DOHH2 (cell line): Measurements from ENCODE around the gene CCNF.

Source experiments
- H3F3A ChIP-seq: fragments of 200-600 bp; sonication (generic), shearing (Covaris generic); 2 replicates; pipeline ENCODE4 v1.6.0; 2016; ENCODE audit warnings: antibody characterized with exemption, mild to moderate bottlenecking; ENCODE audit not compliant: control insufficient read depth, insufficient read depth
- H3K27ac ChIP-seq: fragments of 200-600 bp; sonication (generic); 2 replicates; pipeline ENCODE4 v1.5.1; 2014; ENCODE audit warnings: low read depth, mild to moderate bottlenecking, low read length, moderate library complexity
- H3K27me3 ChIP-seq: fragments of 200-600 bp; sonication (generic); 2 replicates; pipeline ENCODE4 v1.6.1; 2014; ENCODE audit warnings: mild to moderate bottlenecking, low read length, mixed read lengths; ENCODE audit not compliant: control insufficient read depth
- H3K36me3 ChIP-seq: fragments of 200-600 bp; sonication (generic); 2 replicates; pipeline ENCODE4 v1.6.1; 2014; ENCODE audit warnings: mild to moderate bottlenecking, low read length, moderate library complexity, mixed read lengths; ENCODE audit not compliant: control insufficient read depth
- H3K4me1 ChIP-seq: fragments of 200-600 bp; sonication (generic); 2 replicates; pipeline ENCODE4 v1.6.1; 2014; ENCODE audit warnings: mild to moderate bottlenecking, low read length, mixed read lengths; ENCODE audit not compliant: control insufficient read depth
- H3K4me2 ChIP-seq: fragments of 200-600 bp; sonication (generic); 2 replicates; pipeline ENCODE4 v1.6.0; 2014; ENCODE audit warnings: mild to moderate bottlenecking, low read length, moderate library complexity
- H3K4me3 ChIP-seq: fragments of 200-600 bp; sonication (generic); 2 replicates; pipeline ENCODE4 v1.5.1; 2014; ENCODE audit warnings: mild to moderate bottlenecking, low read length, mixed read lengths
- H3K79me2 ChIP-seq: fragments of 200-600 bp; sonication (generic); 2 replicates; pipeline ENCODE4 v1.6.1; 2014; ENCODE audit warnings: mild to moderate bottlenecking, low read length, mixed read lengths; ENCODE audit not compliant: control insufficient read depth
- H3K9me2 ChIP-seq: fragments of 200-600 bp; sonication (generic); replicated peaks from 2 replicates; pipeline ENCODE4 v1.6.1; 2014; ENCODE audit warnings: mild to moderate bottlenecking, low read length, mixed read lengths; ENCODE audit not compliant: control insufficient read depth
- H3K9me3 ChIP-seq: fragments of 200-600 bp; sonication (generic); 2 replicates; pipeline ENCODE4 v1.6.1; 2014; ENCODE audit warnings: antibody characterized with exemption, low read length, mixed read lengths; ENCODE audit not compliant: control insufficient read depth, insufficient read depth
- H4K20me1 ChIP-seq: fragments of 200-600 bp; sonication (generic); 2 replicates; pipeline ENCODE4 v1.6.0; 2014; ENCODE audit warnings: low read depth, mild to moderate bottlenecking, antibody characterized with exemption, low read length, moderate library complexity; ENCODE audit not compliant: control insufficient read depth, insufficient read depth
- EZH2phosphoT487 ChIP-seq: fragments of 200-600 bp; sonication (generic); IDR thresholded peaks from 2 replicates; pipeline ENCODE4 v1.6.1; 2017; ENCODE audit warnings: borderline replicate concordance, mild to moderate bottlenecking, antibody characterized with exemption, low read length, moderate library complexity, mixed read lengths
- TF ChIP-seq, protein P1 (sequence below): fragments of 200-600 bp; sonication (generic); IDR thresholded peaks from one replicate; pipeline ENCODE4 v1.5.1; 2014; ENCODE audit warnings: antibody characterized with exemption, mild to moderate bottlenecking, low read depth, low read length; ENCODE audit not compliant: poor library complexity, severe bottlenecking

The CCNF gene

DNA sequence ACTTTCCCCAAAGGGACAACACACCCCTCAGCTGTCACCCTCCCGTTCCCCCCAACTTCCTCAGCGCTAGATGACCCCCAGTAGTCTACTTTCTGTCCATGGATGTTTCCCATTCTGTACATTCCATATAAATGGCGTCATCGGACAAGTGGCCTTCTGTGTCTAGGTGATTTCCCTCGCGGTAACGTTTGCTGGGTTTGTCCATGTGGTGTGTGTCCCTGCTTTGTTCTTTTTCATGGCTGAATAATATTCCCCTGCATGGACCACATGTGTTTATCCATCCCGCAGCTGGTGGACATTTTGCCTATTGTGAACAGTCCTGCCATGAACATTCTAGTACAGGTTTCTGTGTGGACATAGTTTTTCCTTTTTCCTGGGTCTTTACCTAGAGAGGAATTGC is 23.4 kb downstream of the CCNF start:
- Histone ChIP-seq H3K4me3 (no peak overlapping the region), H3K79me2 (peaks cover 7% of the 10 kb centered on the region; the same call in 1 of the 2 replicates), H3K4me2 (no peak overlapping the region), H3K9me3 (no peaks in the 10 kb centered on the region), H3K27ac (no peak overlapping the region), H4K20me1 (no peaks in the 10 kb centered on the region), H3K36me3 (peaks cover 95% of the 10 kb centered on the region), H3F3A (peaks cover 8% of the 10 kb centered on the region), H3K4me1 (no peaks in the 10 kb centered on the region; the same call in 1 of the 2 replicates), H3K9me2 (no peaks in the 10 kb centered on the region), H3K27me3 (no peaks in the 10 kb centered on the region)
- TF ChIP-seq, protein P1, sequence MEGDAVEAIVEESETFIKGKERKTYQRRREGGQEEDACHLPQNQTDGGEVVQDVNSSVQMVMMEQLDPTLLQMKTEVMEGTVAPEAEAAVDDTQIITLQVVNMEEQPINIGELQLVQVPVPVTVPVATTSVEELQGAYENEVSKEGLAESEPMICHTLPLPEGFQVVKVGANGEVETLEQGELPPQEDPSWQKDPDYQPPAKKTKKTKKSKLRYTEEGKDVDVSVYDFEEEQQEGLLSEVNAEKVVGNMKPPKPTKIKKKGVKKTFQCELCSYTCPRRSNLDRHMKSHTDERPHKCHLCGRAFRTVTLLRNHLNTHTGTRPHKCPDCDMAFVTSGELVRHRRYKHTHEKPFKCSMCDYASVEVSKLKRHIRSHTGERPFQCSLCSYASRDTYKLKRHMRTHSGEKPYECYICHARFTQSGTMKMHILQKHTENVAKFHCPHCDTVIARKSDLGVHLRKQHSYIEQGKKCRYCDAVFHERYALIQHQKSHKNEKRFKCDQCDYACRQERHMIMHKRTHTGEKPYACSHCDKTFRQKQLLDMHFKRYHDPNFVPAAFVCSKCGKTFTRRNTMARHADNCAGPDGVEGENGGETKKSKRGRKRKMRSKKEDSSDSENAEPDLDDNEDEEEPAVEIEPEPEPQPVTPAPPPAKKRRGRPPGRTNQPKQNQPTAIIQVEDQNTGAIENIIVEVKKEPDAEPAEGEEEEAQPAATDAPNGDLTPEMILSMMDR = no peak
- TF ChIP-seq EZH2phosphoT487 = no peak

DNA sequence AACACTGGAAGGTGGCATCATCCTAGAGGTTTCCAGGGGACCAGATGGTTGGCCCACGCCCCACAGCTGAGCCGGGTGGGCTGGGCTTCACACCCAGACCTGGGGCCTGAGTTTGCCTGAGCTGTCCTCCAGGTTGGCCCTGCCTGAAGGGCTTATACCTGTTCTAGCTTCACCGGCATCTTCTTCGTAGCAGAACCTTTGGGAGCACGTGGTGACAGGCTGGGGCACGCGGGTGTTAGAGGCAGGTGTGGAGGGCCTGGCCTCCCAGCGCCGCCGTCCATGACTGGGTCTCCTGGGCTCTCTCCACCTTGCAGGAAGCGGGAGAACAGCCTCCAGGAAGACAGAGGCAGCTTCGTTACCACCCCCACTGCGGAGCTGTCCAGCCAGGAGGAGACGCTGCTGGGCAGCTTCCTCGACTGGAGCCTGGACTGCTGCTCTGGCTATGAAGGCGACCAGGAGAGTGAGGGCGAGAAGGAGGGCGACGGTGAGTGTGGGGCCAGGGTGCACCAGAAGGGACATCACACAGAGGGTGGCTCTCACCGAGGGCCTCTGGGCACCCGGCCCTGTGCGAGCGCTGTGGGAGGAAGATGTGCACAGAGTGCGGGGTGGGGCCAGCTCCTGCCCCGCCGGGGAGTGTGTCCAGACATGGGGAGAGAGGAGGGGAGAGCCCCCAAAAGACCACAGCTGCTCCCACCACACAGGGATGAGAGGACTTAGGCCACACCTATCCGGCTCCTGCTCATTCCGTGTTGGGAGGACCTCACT is 26.0 kb downstream of the CCNF start:
- H3K4me3 ChIP-seq = no peak overlapping the region
- no peak for TF ChIP-seq EZH2phosphoT487
- TF ChIP-seq, protein P1 = no peak
- no peaks in the 10 kb centered on the region for H3K9me2 ChIP-seq
- no peak overlapping the region for H3K4me2 ChIP-seq
- peaks cover 20% of the 10 kb centered on the region for H3K4me1 ChIP-seq
- peaks cover 82% of the 10 kb centered on the region for H3K36me3 ChIP-seq
- H3K9me3 ChIP-seq = no peaks in the 10 kb centered on the region
- H4K20me1 ChIP-seq = no peaks in the 10 kb centered on the region
- H3F3A ChIP-seq = peaks cover 13% of the 10 kb centered on the region
- no peak overlapping the region for H3K27ac ChIP-seq
- H3K27me3 ChIP-seq = no peaks in the 10 kb centered on the region
- peaks cover 4% of the 10 kb centered on the region for H3K79me2 ChIP-seq

- no peaks in the 10 kb centered on the region for H3K27me3 ChIP-seq
- H3F3A ChIP-seq = peaks cover 13% of the 10 kb centered on the region
- no peaks in the 10 kb centered on the region for H4K20me1 ChIP-seq
- H3K27ac ChIP-seq = no peak overlapping the region
- peaks cover 33% of the 10 kb centered on the region for H3K4me1 ChIP-seq
- H3K4me2 ChIP-seq = no peak overlapping the region
- H3K9me2 ChIP-seq = no peaks in the 10 kb centered on the region
- peaks cover 18% of the 10 kb centered on the region for H3K79me2 ChIP-seq
- TF ChIP-seq, protein P1 = no peak
- H3K4me3 ChIP-seq = no peak overlapping the region
- H3K36me3 ChIP-seq = peaks cover 80% of the 10 kb centered on the region
- H3K9me3 ChIP-seq = no peaks in the 10 kb centered on the region
These were observed 27.4 kb downstream of the CCNF start for GRCh38 chr16:2456551-2457153.
